Stimulated activated CD8-positive, alpha-beta memory T cell treated with anti-CD3 and anti-CD28 coated beads, Interleukin-7, amount 100 ng/mL, for 4 hours (primary cell): Measurements from ENCODE around the gene KCNIP4.
"Not testable (repeated sequence)": the region's sequence is repeated elsewhere in the genome, so short reads cannot be mapped to it uniquely, and the experiment has no call there.

ENCODE experiments used
- DNase-seq, 2 donors: peaks; one replicate each; pipeline ENCODE4 v3.0.0-alpha.2; 2020; ENCODE audit warnings: low read depth in 2 of 2

KCNIP4 gene

GRCh38 chr4:20754036-20754435, 1194.5 kb downstream of the KCNIP4 start:
- no peak for DNase-seq

- no peak for DNase-seq
Measured at GRCh38 chr4:20752641-20753040, 1195.9 kb downstream of the KCNIP4 start.

DNA sequence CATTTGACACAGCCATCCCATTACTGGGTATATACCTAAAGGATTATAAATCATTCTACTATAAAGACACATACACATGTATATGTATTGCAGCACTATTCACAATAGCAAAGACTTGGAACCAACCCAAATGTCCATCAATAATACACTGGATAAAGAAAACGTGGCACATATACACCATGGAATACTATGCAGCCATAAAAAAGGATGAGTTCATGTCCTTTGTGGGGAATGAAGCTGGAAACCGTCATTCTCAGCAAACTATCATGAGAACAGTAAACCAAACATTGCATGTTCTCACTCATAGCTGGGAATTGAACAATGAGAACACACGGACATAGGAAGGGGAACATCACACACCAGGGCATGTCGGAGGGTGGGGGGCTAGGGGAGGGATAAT, 1202.6 kb downstream of the KCNIP4 start:
- DNase-seq, result not testable (repeated sequence)

DNA sequence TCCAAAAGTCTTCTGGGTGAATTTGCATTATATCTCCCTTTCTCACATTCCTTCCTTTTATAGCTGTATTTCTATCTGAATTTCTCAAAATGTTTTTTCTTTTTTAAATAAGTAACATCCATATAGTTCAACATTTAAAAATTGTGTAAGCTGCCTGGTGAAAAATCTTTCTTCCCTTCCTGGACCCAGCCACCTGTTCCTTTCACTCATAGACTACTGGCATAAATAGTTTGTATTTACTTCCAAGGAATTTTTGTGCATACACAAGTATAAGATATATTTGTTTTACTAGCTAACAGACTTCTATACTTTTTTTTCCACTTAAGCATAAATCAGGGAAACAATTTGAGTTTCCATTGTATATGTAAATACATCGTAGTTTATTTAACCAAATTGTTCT, 1212.6 kb downstream of the KCNIP4 start:
- DNase-seq, result no peak

DNA sequence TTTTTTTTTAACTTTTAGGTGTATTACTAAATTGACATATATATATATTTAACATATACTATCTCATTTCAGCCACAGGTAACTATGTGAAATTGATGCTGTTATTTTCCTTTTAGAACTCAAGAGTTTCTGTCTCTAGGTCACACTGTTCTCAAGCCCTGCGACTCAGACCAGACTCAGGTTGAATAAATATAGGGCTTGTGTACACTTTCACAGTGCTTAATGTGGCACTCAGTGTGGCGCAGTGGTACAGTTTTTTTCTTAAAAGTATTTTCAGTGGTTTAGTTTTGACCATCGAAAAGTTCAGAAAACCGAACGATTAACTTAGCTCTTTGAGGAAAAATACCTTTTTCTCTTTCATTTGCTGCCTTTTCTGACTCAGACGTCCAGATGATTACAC, 1223.7 kb downstream of the KCNIP4 start:
- DNase-seq, result no peak

- no peak for DNase-seq
Measured at GRCh38 chr4:20723463-20723862, 1225.1 kb downstream of the KCNIP4 start.

DNA sequence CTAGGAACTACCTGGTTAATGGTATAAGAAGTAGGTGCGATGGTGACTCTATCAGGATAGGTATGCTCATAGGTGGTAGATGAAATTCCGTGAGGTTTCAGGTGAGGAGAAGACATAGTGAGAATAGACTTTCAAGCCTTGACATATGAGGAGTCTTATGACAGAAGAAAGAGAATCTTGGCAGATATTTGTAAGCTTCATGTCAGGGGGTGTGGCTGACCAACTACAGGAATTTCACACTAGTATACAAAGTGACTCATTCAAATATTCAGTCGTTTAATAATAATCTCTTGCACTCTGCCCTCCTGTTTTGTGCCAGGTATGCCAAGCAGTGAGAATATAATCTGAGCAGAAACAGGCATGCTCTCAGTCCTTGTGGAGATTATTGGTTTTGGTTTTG, 1225.6 kb downstream of the KCNIP4 start:
- no peak for DNase-seq

DNA sequence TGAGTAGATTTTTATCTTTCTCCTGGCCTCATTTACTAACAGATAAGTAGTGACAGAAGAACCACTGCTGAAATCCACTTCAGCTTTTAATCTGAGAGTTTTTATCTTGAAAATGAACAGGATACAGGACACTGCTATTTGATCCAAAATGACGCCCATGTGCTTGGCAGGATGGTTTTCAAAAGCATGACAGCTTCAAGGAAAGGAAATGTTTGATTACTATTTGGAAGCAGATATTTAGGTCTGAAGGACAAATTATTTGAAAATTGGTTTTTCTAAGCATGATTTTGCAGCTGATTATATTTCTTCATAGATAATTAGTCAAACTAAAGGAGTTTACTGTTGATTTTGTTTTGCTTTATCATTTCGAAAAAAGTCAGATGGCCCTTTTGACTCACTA, 1237.2 kb downstream of the KCNIP4 start:
- no peak for DNase-seq

GRCh38 chr4:20700007-20700761, 1248.4 kb downstream of the KCNIP4 start, which contains the start of gene PACRGL:
Gene PACRGL, plus strand, starts transcription at chr4:20700458. Its CDS starts 4,024 bp downstream, at chr4:20704482.
- DNase-seq, result peak; percentile 87 to 90

GRCh38 chr4:20698820-20699219, 1249.8 kb downstream of the KCNIP4 start:
- no peak for DNase-seq

DNA sequence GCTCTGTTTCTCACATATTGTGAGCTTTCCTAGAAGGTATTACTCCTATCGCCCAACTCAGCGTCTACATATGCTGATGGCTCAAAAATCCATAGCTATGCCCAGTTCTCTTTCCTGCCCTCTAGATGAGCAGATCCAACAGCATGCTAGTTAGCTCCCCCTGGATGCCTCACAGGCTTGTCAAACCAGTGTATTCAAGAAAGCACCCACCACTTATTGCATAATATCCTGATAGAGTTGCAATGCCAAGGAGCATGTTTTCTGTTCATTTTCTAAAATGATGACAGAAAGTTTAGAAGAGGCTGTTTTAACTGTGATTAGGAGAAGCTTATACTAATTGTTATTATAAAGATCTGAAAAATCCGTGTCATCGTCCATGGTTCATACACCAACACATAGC, 1250.2 kb downstream of the KCNIP4 start:
- no peak for DNase-seq

GRCh38 chr4:20696815-20697214, 1251.8 kb downstream of the KCNIP4 start:
- DNase-seq, result no peak

DNA sequence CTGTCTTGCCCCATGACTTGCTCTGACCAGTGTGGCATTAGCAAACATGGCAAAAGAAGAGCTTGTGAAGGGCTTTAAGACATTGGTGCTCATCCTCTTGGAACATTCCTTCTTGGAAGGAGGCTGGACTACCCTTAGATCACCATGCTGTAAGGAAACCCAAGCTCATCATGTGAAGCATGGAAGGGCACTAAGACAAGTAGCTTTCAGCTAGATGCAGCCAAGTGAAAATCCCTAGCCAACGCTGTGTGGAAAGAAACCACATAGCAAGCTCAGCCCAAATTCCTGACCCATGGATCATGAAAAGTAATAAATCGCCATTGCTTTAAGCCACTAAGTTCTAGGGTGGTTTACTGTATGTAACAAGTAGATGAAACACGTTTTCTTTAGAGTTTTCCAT, 1260.7 kb downstream of the KCNIP4 start:
- DNase-seq, result no peak

DNA sequence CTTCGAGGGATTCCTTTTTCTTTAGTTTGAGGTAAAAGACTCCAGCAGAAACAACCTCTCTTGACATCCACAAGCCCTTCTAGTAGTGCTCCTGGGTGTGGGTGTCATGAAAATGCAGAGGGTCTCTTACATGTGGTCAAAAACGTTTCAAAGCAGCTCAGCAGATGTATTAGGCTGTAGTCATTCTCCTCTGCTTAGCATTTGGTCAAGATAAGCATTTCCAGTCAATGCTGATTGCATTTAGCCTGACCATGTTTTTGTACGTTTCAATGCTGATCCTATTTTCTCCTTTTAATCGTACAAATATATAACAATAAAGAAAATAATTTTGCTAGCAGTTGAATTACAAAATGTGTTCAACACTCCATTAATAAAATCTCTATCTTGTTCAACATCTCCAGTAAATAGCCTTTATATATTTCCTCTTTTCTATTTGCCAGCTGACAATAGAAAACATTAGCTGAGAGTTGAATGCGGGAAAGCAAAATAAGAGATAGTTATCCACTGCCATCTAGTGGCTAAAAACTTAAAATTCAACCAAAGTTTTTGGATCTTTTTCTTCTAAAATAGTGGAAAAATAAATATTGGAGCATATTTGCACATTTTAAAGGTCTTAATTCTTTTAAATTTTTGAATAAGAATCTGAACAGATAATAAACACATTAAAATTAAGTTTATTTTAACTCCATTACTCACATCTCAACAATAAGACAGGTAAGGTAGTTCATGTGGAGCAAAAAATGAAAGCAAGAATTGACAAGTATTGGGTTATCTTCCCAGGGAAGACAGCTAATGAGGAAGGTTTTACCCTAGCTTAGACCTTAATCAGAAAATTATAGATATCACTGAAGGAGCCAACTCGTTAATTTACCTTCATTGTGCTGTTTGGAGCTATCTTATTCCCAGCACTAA, 1263.5 kb downstream of the KCNIP4 start:
- no peak for DNase-seq

DNA sequence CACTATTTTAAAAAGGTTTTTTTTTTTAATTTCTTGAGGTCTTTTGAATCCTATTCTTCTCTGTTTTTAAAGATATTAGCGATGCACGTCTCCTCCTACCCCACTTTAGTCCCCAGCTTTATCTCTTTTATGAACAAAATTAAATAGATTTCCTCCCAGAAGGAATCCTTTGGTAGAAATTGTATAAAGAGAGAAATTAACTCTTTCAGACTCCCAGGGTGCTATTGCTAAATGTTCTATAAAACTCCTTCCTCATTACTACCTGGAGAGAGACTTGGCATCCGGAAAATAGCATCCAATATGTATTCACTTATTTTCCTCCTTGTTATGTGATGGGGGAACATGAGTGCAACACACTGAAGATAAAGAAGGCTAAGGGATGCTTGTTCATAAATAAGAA, 1264.8 kb downstream of the KCNIP4 start:
- DNase-seq, result no peak

- DNase-seq, result no peak
Measured at GRCh38 chr4:20682853-20683252, 1265.7 kb downstream of the KCNIP4 start.

GRCh38 chr4:20681271-20681670, 1267.3 kb downstream of the KCNIP4 start:
- DNase-seq, result no peak

DNA sequence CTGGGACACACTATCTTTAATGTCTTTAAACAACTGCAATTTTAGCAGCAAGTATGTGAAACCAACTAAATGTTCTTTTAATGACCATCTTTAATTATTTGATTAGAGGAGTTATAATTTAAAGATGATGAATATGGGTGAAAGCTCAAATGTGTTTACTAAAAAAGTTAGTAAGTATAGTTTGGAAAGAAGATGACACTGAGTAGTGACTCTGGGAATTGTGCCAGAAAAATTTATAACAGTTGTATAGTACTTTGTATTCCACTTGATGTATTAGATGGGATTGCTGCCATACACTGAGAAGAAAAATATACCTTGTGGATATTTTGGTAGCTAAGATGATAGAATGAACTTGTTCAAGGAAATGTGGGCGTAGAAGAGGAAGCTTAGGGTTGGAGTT, 1267.8 kb downstream of the KCNIP4 start:
- DNase-seq, result no peak

DNA sequence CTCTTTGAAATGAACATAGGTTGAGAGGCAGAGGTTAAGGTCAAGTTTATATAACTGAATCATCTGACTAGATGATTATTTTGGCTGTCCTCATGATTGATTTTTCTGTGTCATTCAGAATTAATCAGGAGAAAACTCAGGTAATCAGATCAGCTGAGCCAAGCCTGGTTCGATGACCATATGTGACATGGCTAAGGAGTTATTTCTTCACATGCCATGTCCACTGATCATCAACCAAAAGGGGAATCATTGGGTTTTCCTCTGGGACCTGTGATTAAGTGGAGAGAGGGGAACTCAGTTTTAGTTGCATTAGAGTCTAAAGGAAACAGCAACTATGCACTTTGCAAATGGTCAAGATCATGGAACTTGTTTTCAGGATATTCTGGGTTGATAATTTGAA, 1268.6 kb downstream of the KCNIP4 start:
- no peak for DNase-seq
